Transverse colon (tissue), 4 donors: ENCODE results near the gene ABCG8. TPM values are rescaled to one million over a fixed set of nuclear protein-coding genes. Genes with fewer than 3 reads are reported as not detected.

ENCODE experiments used
- DNase-seq: peaks from one replicate; pipeline ENCODE4 v3.0.0-alpha.2; 2019
- H3K27ac ChIP-seq, 4 donors: fragments of 200-600 bp; sonication (generic); 2 replicates each; pipeline ENCODE4 v1.5.1; 2016 to 2018; ENCODE audit warnings: inconsistent platforms in 4 of 4
- H3K27me3 ChIP-seq: fragments of 200-600 bp; sonication (generic); 2 replicates; pipeline ENCODE4 v1.5.1; 2017; ENCODE audit warnings: inconsistent platforms
- H3K36me3 ChIP-seq, 4 donors: fragments of 200-600 bp; sonication (generic); 2 replicates each; pipeline ENCODE4 v1.5.1; 2017 to 2019; ENCODE audit warnings: inconsistent platforms in 4 of 4
- H3K4me1 ChIP-seq, 4 donors: fragments of 200-600 bp; sonication (generic); 2 replicates each; pipeline ENCODE4 v1.5.1; 2017 to 2020; ENCODE audit warnings: inconsistent platforms in 4 of 4
- H3K4me3 ChIP-seq, 4 donors: fragments of 200-600 bp; sonication (generic); 1 replicate in 1 of 4; 2 replicates in 3 of 4; pipeline versions ENCODE4 v1.5.1 to v1.6.1; 2017 to 2019; ENCODE audit warnings: inconsistent platforms in 4 of 4
- H3K9me3 ChIP-seq, 2 donors: fragments of 200-600 bp; sonication (generic); 2 replicates each; pipeline ENCODE4 v1.5.1; 2017 to 2019; ENCODE audit warnings: inconsistent platforms in 2 of 2
- CTCF ChIP-seq, 5 experiments: fragments of 200-600 bp in 3 of 5; fragments of 450-650 bp in 2 of 5; sonication (generic) in 3 of 5; IDR thresholded peaks; 1 replicate in 2 of 5; 2 replicates in 3 of 5; pipeline ENCODE4 v1.5.1; 2016 to 2017; ENCODE audit warnings: antibody characterized with exemption in 5 of 5, inconsistent platforms in 3 of 5, mild to moderate bottlenecking in 2 of 5, moderate library complexity in 1 of 5
- EP300 ChIP-seq: sonication (generic); formaldehyde crosslinking; IDR thresholded peaks from one replicate; pipeline ENCODE4 v1.6.1; 2017; ENCODE audit warnings: antibody characterized with exemption, low read depth
- POLR2A ChIP-seq: fragments of 450-650 bp; IDR thresholded peaks from one replicate; pipeline ENCODE4 v1.6.1; 2016; ENCODE audit warnings: antibody characterized with exemption, mild to moderate bottlenecking, moderate library complexity
- POLR2AphosphoS5 ChIP-seq, 3 donors: sonication (generic); formaldehyde crosslinking; IDR thresholded peaks; one replicate each; pipeline ENCODE4 v1.6.1; 2016; ENCODE audit warnings: antibody characterized with exemption in 3 of 3
- WGBS, 2 donors: methylation state at CpG; one replicate each; pipeline ENCODE4 v1.1.5; 2018; ENCODE audit warnings: low coverage in 1 of 2; 5-methylcytosine and 5-hydroxymethylcytosine counted together
- in situ Hi-C, 4 donors: fragments of 200-750 bp; cut with MboI; loops; one replicate each; pipeline versions ENCODE4 v1.15.0 to v1.15.1; 2017; ENCODE audit warnings: low sequenced_read_pairs in 3 of 4, low pct_ligation_motif_present in 1 of 4, low pct_unique_long_range_greater_than_20kb in 1 of 4
- intact Hi-C: fragments of 100-400 bp; cut with DNase I; formaldehyde crosslinking; loops from one replicate; pipeline ENCODE4 v1.15.1; 2023; ENCODE audit warnings: low total_unique reads
- total RNA-seq, 4 donors: library from RNA; depleted of rRNA; stranded (reverse); fragments of >200 nt; gene quantifications; one replicate each; pipeline ENCODE4 v1.1.0, GENCODE V29; 2016

Gene ABCG8
- total RNA-seq, 4 donors from 2014 or later = 0.41 TPM; not detected in 3

GRCh38 chr2:43853141-43854081 lies 14.6 kb downstream of the ABCG8 start:
- Histone ChIP-seq H3K9me3 (no peaks in the 10 kb centered on the region), H3K27me3 (peaks cover 45% of the 10 kb centered on the region), H3K36me3 (no peaks in the 10 kb centered on the region), H3K4me1 (no peaks in the 10 kb centered on the region), H3K4me3 (no peak overlapping the region), H3K27ac (no peak overlapping the region)
- 72% methylated on average over 10 of the region's 10 CpGs; no CpG with 5 or more reads in 1 of the 2 donors for WGBS, 2 donors
- in situ Hi-C loops = no loop called here
- intact Hi-C loops = no loop called here
- TF ChIP-seq POLR2A (no peak), EP300 (no peak), CTCF (IDR thresholded peaks at IDR 0.05) (no peak), POLR2AphosphoS5 (IDR thresholded peaks at IDR 0.05) (no peak)
- no peak for DNase-seq

GRCh38 chr2:43854671-43855070 lies 15.9 kb downstream of the ABCG8 start:
- 62% methylated on average over 3 of the region's 3 CpGs; no CpG with 5 or more reads in 1 of the 2 donors for WGBS, 2 donors
- intact Hi-C loops = no loop called here
- in situ Hi-C loops = no loop called here

GRCh38 chr2:43855292-43855691 lies 16.5 kb downstream of the ABCG8 start:
- no peak overlapping the region for H3K4me3 ChIP-seq
- H3K36me3 ChIP-seq = no peaks in the 10 kb centered on the region
- in situ Hi-C loops (no loop called here), intact Hi-C loops (no loop called here)
- H3K27ac ChIP-seq = no peak overlapping the region
- 73 to 95% methylated on average over 2 of the region's 2 CpGs for WGBS, 2 donors
- DNase-seq = no peak
- no peak for TF ChIP-seq POLR2AphosphoS5 (IDR thresholded peaks at IDR 0.05)
- no peak for TF ChIP-seq EP300
- no peak for TF ChIP-seq POLR2A
- no peak for TF ChIP-seq CTCF (IDR thresholded peaks at IDR 0.05)
- H3K4me1 ChIP-seq = no peaks in the 10 kb centered on the region
- H3K9me3 ChIP-seq = no peaks in the 10 kb centered on the region
- H3K27me3 ChIP-seq = peaks cover 64% of the 10 kb centered on the region

More at GRCh38 chr2:43854671-43855070, 15.9 kb downstream of the ABCG8 start:
- H3K4me1 ChIP-seq = no peaks in the 10 kb centered on the region
- H3K36me3 ChIP-seq = no peaks in the 10 kb centered on the region
- H3K27me3 ChIP-seq = peaks cover 58% of the 10 kb centered on the region
- TF ChIP-seq CTCF (IDR thresholded peaks at IDR 0.05) (no peak), POLR2AphosphoS5 (IDR thresholded peaks at IDR 0.05) (no peak), EP300 (no peak), POLR2A (no peak)
- no peak for DNase-seq
- no peaks in the 10 kb centered on the region for H3K9me3 ChIP-seq
- H3K4me3 ChIP-seq = no peak overlapping the region
- H3K27ac ChIP-seq = no peak overlapping the region

GRCh38 chr2:43872151-43872550 lies 33.4 kb downstream of the ABCG8 start:
- Histone ChIP-seq H3K4me1 (no peaks in the 10 kb centered on the region), H3K27me3 (peaks cover 19% of the 10 kb centered on the region), H3K9me3 (no peaks in the 10 kb centered on the region), H3K27ac (no peak overlapping the region), H3K36me3 (no peaks in the 10 kb centered on the region), H3K4me3 (no peak overlapping the region)
- WGBS, 2 donors = 61 to 74% methylated on average over 9 to 12 of the region's 12 CpGs
- no peak for DNase-seq
- intact Hi-C loops (no loop called here), in situ Hi-C loops (no loop called here)
- TF ChIP-seq CTCF (IDR thresholded peaks at IDR 0.05) (no peak), POLR2AphosphoS5 (IDR thresholded peaks at IDR 0.05) (no peak), EP300 (no peak), POLR2A (no peak)
